Loucy (cell line): ENCODE results near the gene PDK4.

Experiments used
- H2AFZ ChIP-seq: fragments of 200-600 bp; sonication (generic); 2 replicates; pipeline ENCODE4 v1.6.0; 2016; ENCODE audit warnings: antibody characterized with exemption, mild to moderate bottlenecking, low read length, moderate library complexity
- H3F3A ChIP-seq: fragments of 200-600 bp; 2 replicates; pipeline ENCODE4 v1.6.0; 2016; ENCODE audit warnings: antibody characterized with exemption, low read depth, mild to moderate bottlenecking
- H3K27me3 ChIP-seq: fragments of 200-600 bp; sonication (generic); 2 replicates; pipeline ENCODE4 v1.6.1; 2014; ENCODE audit warnings: low read length, mild to moderate bottlenecking; ENCODE audit not compliant: insufficient read depth, poor library complexity, severe bottlenecking
- H3K36me3 ChIP-seq: fragments of 200-600 bp; sonication (generic); 2 replicates; pipeline ENCODE4 v1.6.1; 2016; ENCODE audit warnings: low read length; ENCODE audit not compliant: insufficient read depth
- H3K4me1 ChIP-seq: fragments of 200-600 bp; sonication (generic); 2 replicates; pipeline ENCODE4 v1.5.1; 2014; ENCODE audit warnings: low read length, mild to moderate bottlenecking; ENCODE audit not compliant: insufficient read depth, poor library complexity, severe bottlenecking
- H3K4me2 ChIP-seq: fragments of 200-600 bp; sonication (generic); 2 replicates; pipeline ENCODE4 v1.6.0; 2014; ENCODE audit warnings: antibody characterized with exemption, low read length, low read depth, mild to moderate bottlenecking; ENCODE audit not compliant: poor library complexity, severe bottlenecking
- H3K4me3 ChIP-seq: fragments of 200-600 bp; sonication (generic); 2 replicates; pipeline ENCODE4 v1.5.1; 2014; ENCODE audit warnings: low read length, mild to moderate bottlenecking, mixed read lengths; ENCODE audit not compliant: poor library complexity, severe bottlenecking
- H3K79me2 ChIP-seq: fragments of 200-600 bp; sonication (generic); 2 replicates; pipeline ENCODE4 v1.6.1; 2014; ENCODE audit warnings: low read length; ENCODE audit not compliant: insufficient read depth
- H3K9ac ChIP-seq: fragments of 200-600 bp; sonication (generic); 2 replicates; pipeline ENCODE4 v1.6.0; 2014; ENCODE audit warnings: mild to moderate bottlenecking, low read depth, low read length, moderate library complexity; ENCODE audit not compliant: poor library complexity, severe bottlenecking
- H3K9me2 ChIP-seq: fragments of 200-600 bp; sonication (generic); replicated peaks from 2 replicates; pipeline ENCODE4 v1.6.1; 2016; ENCODE audit warnings: low read depth, low read length, mixed read lengths
- H3K9me3 ChIP-seq: fragments of 200-600 bp; sonication (generic); 2 replicates; pipeline ENCODE4 v1.6.1; 2014; ENCODE audit warnings: mild to moderate bottlenecking, antibody characterized with exemption, low read length, low read depth; ENCODE audit not compliant: insufficient read depth
- H4K20me1 ChIP-seq: fragments of 200-600 bp; sonication (generic); 2 replicates; pipeline ENCODE4 v1.6.0; 2014; ENCODE audit warnings: antibody characterized with exemption, low read length, mild to moderate bottlenecking; ENCODE audit not compliant: insufficient read depth, poor library complexity, severe bottlenecking
- EZH2phosphoT487 ChIP-seq: fragments of 200-600 bp; IDR thresholded peaks from 2 replicates; pipeline ENCODE4 v1.6.1; 2018; ENCODE audit warnings: antibody characterized with exemption, mild to moderate bottlenecking, moderate library complexity, borderline replicate concordance
- TF ChIP-seq, protein P1 (sequence below): fragments of 200-600 bp; sonication (generic); conservative IDR thresholded peaks from 2 replicates; pipeline ENCODE4 v1.5.1; 2014; ENCODE audit warnings: mild to moderate bottlenecking, antibody characterized with exemption, low read length

The PDK4 gene

DNA sequence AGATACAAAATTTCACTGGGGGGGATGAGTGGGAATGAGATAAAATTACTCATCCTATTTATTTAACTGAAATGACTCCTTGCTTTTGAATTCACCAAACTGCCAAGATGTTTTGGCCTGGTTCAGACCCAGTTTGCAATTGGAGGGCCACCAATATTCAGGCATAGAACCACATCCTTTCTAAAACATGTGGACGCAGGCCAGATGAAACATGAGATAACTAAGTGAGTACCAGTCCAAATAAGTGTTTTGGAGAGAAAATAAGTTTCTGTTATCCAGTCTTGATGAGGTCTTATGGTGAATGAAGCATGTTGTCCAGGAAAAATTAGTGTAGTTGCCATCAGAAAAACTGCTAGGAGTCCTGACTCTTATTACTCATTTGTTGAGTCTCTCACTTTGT is 36.3 kb upstream of the PDK4 start:
- Histone ChIP-seq H3K4me3 (no peak overlapping the region), H3K9me2 (no peaks in the 10 kb centered on the region), H3K4me2 (no peak overlapping the region), H3K9me3 (no peaks in the 10 kb centered on the region), H3K9ac (no peak overlapping the region), H3K4me1 (peaks cover 7% of the 10 kb centered on the region), H3K79me2 (no peaks in the 10 kb centered on the region), H3K27me3 (no peaks in the 10 kb centered on the region), H3F3A (no peaks in the 10 kb centered on the region), H3K36me3 (no peaks in the 10 kb centered on the region), H2AFZ (no peak overlapping the region), H4K20me1 (no peaks in the 10 kb centered on the region)
- no peak for TF ChIP-seq EZH2phosphoT487
- TF ChIP-seq, protein P1, sequence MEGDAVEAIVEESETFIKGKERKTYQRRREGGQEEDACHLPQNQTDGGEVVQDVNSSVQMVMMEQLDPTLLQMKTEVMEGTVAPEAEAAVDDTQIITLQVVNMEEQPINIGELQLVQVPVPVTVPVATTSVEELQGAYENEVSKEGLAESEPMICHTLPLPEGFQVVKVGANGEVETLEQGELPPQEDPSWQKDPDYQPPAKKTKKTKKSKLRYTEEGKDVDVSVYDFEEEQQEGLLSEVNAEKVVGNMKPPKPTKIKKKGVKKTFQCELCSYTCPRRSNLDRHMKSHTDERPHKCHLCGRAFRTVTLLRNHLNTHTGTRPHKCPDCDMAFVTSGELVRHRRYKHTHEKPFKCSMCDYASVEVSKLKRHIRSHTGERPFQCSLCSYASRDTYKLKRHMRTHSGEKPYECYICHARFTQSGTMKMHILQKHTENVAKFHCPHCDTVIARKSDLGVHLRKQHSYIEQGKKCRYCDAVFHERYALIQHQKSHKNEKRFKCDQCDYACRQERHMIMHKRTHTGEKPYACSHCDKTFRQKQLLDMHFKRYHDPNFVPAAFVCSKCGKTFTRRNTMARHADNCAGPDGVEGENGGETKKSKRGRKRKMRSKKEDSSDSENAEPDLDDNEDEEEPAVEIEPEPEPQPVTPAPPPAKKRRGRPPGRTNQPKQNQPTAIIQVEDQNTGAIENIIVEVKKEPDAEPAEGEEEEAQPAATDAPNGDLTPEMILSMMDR: no peak

GRCh38 chr7:95631527-95631926 is 35.2 kb upstream of the PDK4 start:
- Histone ChIP-seq H3K36me3 (no peaks in the 10 kb centered on the region), H3K4me1 (peaks cover 5% of the 10 kb centered on the region), H3K27me3 (no peaks in the 10 kb centered on the region), H3K9ac (no peak overlapping the region), H4K20me1 (no peaks in the 10 kb centered on the region), H3K4me2 (no peak overlapping the region), H3K9me2 (no peaks in the 10 kb centered on the region), H3K9me3 (no peaks in the 10 kb centered on the region), H3K79me2 (no peaks in the 10 kb centered on the region), H3K4me3 (no peak overlapping the region), H3F3A (no peaks in the 10 kb centered on the region), H2AFZ (no peak overlapping the region)
- TF ChIP-seq EZH2phosphoT487: no peak
- TF ChIP-seq, protein P1: no peak

DNA sequence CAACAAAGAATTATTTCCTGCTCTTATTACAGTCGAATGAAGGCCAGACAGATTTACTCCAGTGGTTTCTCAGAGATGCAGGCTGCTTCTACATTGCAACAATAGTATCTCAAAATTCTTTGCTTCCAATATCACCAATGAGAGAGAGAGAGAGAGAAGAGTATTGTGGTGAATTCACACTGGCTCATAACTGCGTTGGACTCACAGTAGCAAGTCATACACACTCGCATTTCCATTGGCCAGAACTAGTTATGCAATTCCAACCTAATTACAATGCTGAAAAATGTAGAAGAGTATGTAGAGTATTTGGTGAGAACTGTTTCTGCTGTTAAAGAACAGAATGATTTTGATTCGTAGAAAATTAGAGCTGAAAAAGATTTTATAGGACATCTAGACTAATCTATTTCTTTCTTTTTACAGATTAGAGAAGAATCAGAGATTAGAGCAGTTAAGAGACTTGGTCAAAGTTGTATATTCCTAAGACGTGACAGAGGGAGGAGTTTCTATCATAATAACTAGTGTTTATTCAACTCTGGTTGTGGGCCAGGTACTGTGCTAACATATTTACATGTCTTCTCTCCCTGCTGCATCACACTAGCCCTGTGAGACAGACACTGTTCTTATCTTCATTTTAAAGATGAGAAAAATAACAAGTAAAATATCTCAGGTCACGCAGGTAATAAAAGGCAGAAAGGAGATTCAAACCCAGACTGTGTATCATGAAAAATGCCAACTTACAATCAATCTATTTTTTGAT is 34.6 kb upstream of the PDK4 start:
- no peaks in the 10 kb centered on the region for H3K36me3 ChIP-seq

More for the DNA sequence above, 34.6 kb upstream of the PDK4 start:
- H3K9ac ChIP-seq: no peak overlapping the region
- H3K79me2 ChIP-seq: no peaks in the 10 kb centered on the region
- no peaks in the 10 kb centered on the region for H3K9me3 ChIP-seq
- no peak overlapping the region for H2AFZ ChIP-seq
- H3K4me2 ChIP-seq: no peak overlapping the region
- H3K9me2 ChIP-seq: no peaks in the 10 kb centered on the region
- H3F3A ChIP-seq: no peaks in the 10 kb centered on the region
- H3K4me1 ChIP-seq: no peaks in the 10 kb centered on the region
- no peak for TF ChIP-seq EZH2phosphoT487
- TF ChIP-seq, protein P1: no peak
- H3K4me3 ChIP-seq: no peak overlapping the region
- H3K27me3 ChIP-seq: no peaks in the 10 kb centered on the region
- no peaks in the 10 kb centered on the region for H4K20me1 ChIP-seq
